ENCODE measurements around the gene FASTK.

- TF ChIP-seq CTCF (IDR thresholded peaks at IDR 0.05) = no peak
- TF ChIP-seq POLR2A (IDR thresholded peaks at IDR 0.05) = no peak
Measured at GRCh38 chr7:151051108-151051507, 29.5 kb downstream of the FASTK start.

All from testis (tissue), 2 donors.